ENCODE measurements around the gene ISL2. TPM values are rescaled to one million over a fixed set of nuclear protein-coding genes. Genes with fewer than 3 reads are reported as not detected.

Gene ISL2
- total RNA-seq, 1 experiment from 2014 or later, result 0.15 TPM

GRCh38 chr15:76338486-76339304 is 2.1 kb downstream of the ISL2 start:
- no peak overlapping the region for H3T11ph ChIP-seq (ENCODE audit: low read length)
- H2BK5ac ChIP-seq (ENCODE audit: insufficient read length, low read length), result no peak overlapping the region
- H3K9me3 ChIP-seq (ENCODE audit: control insufficient read depth, low read depth, low read length), result no peaks in the 10 kb centered on the region
- H2BK15ac ChIP-seq (ENCODE audit: low read depth, low read length), result no peak overlapping the region
- H3K4me1 ChIP-seq (ENCODE audit: insufficient read depth, low read length), result peaks cover 3% of the 10 kb centered on the region; the same call in 1 of the 2 replicates
- H3K79me1 ChIP-seq (ENCODE audit: insufficient read depth, low read depth, low read length, poor library complexity, severe bottlenecking), result no peaks in the 10 kb centered on the region
- H3K27ac ChIP-seq (ENCODE audit: insufficient read length, low read depth, low read length), result no peak overlapping the region
- no peak overlapping the region for H4K5ac ChIP-seq (ENCODE audit: insufficient read length, low read depth, low read length)
- Mint-ChIP-seq H3K9me3 (peaks cover 6 to 25% of the 10 kb centered on the region in 2 experiments; a peak in 4 of 5 replicates), H3K4me3 (peak overlapping the region in 1 of 2 experiments; percentile 88; a peak in 4 of 5 replicates), H3K27me3 (ENCODE audit: low read depth) (peaks cover 98% of the 10 kb centered on the region), H3K36me3 (ENCODE audit: insufficient read depth in 1 of 3, low read depth in 3 of 3) (peaks cover 0 to 2% (median 0%) of the 10 kb centered on the region in 3 experiments; a peak in 1 of 7 replicates), H3K4me1 (peaks cover 30 to 61% of the 10 kb centered on the region in 2 experiments), H3K27ac (no peak overlapping the region; a peak in 1 of 7 replicates)
- no peak overlapping the region for H2AFZ ChIP-seq (ENCODE audit: low read length)
- peaks cover 14% of the 10 kb centered on the region for H3K23me2 ChIP-seq (ENCODE audit: insufficient read length, low read depth, low read length, poor library complexity, severe bottlenecking)
- H2BK12ac ChIP-seq (ENCODE audit: insufficient read length, low read depth, low read length), result no peak overlapping the region
- no peak overlapping the region for H3K18ac ChIP-seq (ENCODE audit: insufficient read length, low read depth, low read length)
- no CpG with 5 or more reads among the region's 26 CpGs for WGBS (ENCODE audit: extremely low coverage, insufficient read length, low lambda C conversion rate)
- H4K8ac ChIP-seq (replicated peaks; ENCODE audit: insufficient read length, low read depth, low read length), result no peak overlapping the region
- peaks cover 68% of the 10 kb centered on the region for H3K27me3 ChIP-seq (ENCODE audit: insufficient read depth, low read length)
- DNase-seq, result no peak
- H2AK5ac ChIP-seq (ENCODE audit: insufficient read length, low read length), result no peak overlapping the region
- H3K9ac ChIP-seq (ENCODE audit: extremely low read depth, insufficient read length, low read length), result no peak overlapping the region
- H3K4ac ChIP-seq (ENCODE audit: low read depth, low read length), result no peak overlapping the region
- H3K79me2 ChIP-seq (ENCODE audit: insufficient read depth, low read length), result no peaks in the 10 kb centered on the region
- H3K23ac ChIP-seq (ENCODE audit: insufficient read length, low read depth, low read length), result no peak overlapping the region
- H2BK120ac ChIP-seq (ENCODE audit: low read depth, low read length, poor library complexity, severe bottlenecking), result no peak overlapping the region
- no peak overlapping the region for H2BK20ac ChIP-seq (ENCODE audit: low read depth, low read length, poor library complexity, severe bottlenecking)
- no peaks in the 10 kb centered on the region for H4K20me1 ChIP-seq (ENCODE audit: control insufficient read depth, insufficient read depth, insufficient read length)
- TF ChIP-seq CTCF (conservative IDR thresholded peaks at IDR 0.05), result no peak
- no peak overlapping the region for H3K14ac ChIP-seq (ENCODE audit: insufficient read depth, low read length)
- H4K91ac ChIP-seq (ENCODE audit: insufficient read length, low read depth, low read length), result no peak overlapping the region
- H3K4me2 ChIP-seq (ENCODE audit: insufficient read depth, insufficient read length, low read length), result peak overlapping the region; percentile 51
- no peak overlapping the region for H3K56ac ChIP-seq (ENCODE audit: insufficient read length, low read depth, low read length)

Data from H9 (cell line).